GM12873 (cell line): ENCODE data around the gene NDUFS6.

ENCODE experiments used
- TF ChIP-seq, protein P1 (sequence below): IDR thresholded peaks from 2 replicates; pipeline ENCODE4 v1.5.1; 2012; ENCODE audit warnings: low read depth, mild to moderate bottlenecking, moderate library complexity, low read length, control low read depth; ENCODE audit not compliant: insufficient read depth; ENCODE audit errors: missing control alignments

NDUFS6 gene

GRCh38 chr5:1767524-1768282 lies 33.5 kb upstream of the NDUFS6 start:
- TF ChIP-seq, protein P1, sequence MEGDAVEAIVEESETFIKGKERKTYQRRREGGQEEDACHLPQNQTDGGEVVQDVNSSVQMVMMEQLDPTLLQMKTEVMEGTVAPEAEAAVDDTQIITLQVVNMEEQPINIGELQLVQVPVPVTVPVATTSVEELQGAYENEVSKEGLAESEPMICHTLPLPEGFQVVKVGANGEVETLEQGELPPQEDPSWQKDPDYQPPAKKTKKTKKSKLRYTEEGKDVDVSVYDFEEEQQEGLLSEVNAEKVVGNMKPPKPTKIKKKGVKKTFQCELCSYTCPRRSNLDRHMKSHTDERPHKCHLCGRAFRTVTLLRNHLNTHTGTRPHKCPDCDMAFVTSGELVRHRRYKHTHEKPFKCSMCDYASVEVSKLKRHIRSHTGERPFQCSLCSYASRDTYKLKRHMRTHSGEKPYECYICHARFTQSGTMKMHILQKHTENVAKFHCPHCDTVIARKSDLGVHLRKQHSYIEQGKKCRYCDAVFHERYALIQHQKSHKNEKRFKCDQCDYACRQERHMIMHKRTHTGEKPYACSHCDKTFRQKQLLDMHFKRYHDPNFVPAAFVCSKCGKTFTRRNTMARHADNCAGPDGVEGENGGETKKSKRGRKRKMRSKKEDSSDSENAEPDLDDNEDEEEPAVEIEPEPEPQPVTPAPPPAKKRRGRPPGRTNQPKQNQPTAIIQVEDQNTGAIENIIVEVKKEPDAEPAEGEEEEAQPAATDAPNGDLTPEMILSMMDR, result no peak

GRCh38 chr5:1768283-1769000 lies 32.8 kb upstream of the NDUFS6 start:
- TF ChIP-seq, protein P1, result no peak

DNA sequence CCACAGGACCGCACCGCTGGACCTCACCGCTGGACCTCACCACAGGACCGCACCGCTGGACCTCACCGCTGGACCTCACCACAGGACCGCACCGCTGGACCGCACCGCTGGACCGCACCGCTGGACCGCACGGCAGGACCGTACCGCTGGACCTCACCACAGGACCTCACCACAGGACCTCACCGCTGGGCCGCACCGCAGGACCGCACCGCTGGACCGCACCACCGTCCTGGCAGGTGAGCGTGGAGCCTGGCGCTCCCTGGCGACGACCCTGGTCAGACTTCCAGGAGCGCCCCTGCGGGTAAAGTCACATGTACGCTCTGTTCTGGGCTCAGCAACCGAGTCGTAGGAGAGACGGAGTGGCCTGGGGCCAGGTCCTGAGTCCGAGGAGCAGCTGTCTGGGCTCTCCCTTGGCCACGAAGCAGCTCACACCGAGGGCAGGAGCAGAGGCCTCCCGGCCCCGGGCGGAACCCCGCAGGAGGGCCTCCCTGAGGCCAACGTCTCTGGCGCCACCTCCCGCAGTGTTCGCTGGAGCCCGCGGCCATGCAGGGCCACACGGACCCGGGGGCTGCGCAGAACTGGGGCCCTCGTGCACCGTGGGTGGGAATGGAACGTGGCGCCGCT lies 32.1 kb upstream of the NDUFS6 start:
- TF ChIP-seq, protein P1, result no peak

DNA sequence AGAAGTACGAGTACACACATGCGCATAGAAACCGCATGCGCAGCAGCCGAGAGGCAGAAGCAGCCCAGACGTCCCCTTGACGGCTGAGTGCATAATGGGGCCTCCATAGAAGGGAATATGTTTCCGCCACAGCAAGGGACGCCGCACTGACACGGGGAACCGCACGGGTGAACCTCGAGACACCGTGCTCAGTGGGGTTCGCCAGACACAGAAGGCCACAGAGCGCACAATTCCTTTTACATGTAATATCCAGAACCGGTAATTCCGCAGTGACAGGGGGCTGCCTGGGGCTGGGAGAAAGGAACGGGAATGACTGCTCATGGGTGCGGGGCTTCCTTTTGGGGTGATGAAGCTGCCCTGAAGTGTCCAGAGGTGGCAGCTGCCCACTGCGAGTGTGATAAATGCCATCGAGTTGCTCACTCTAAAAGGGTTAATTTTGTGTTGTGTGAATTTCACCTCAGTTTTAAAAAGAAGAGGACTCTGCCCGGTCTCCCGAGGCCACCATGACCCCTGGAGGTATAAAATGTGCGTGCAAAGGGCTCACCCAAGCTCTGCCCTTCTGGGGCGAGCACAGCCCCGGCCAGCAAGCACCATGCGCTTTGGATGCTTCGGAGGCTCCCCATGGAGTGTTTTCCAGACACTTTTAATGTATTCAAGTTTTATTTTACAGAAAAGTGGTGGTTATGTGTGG lies 31.3 kb upstream of the NDUFS6 start:
- TF ChIP-seq, protein P1, result no peak

- TF ChIP-seq, protein P1, result no peak
These were observed 30.8 kb upstream of the NDUFS6 start for GRCh38 chr5:1770443-1770802.

GRCh38 chr5:1771149-1772065 lies 29.8 kb upstream of the NDUFS6 start:
- TF ChIP-seq, protein P1, result no peak
